NCI-H146 (cell line): ENCODE results near the gene KCTD17.

Experiments
- DNase-seq: peaks from one replicate; lab custom pipeline; 2025; lab: John Stamatoyannopoulos, UW

Gene KCTD17

DNA sequence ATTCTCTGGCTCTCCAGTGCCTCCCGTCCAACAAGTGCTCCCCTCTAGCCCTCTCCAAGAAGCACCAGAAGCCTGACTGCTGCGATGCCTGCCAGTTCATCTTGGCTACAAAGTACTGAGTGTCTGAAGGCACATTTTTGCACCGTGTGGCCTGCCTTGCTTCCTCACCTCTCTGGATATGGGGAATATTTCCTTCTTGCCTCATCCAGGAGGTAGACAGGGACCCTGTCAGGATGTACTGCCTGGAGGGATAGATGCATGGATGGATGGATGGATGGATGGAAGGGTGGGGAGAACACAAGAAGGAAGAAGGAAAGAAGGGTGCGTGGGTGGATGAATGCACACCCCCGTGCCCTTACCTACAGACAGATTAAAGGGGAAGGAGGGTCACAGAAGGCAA is 27.6 kb downstream of the KCTD17 start:
- no peak for DNase-seq

DNA sequence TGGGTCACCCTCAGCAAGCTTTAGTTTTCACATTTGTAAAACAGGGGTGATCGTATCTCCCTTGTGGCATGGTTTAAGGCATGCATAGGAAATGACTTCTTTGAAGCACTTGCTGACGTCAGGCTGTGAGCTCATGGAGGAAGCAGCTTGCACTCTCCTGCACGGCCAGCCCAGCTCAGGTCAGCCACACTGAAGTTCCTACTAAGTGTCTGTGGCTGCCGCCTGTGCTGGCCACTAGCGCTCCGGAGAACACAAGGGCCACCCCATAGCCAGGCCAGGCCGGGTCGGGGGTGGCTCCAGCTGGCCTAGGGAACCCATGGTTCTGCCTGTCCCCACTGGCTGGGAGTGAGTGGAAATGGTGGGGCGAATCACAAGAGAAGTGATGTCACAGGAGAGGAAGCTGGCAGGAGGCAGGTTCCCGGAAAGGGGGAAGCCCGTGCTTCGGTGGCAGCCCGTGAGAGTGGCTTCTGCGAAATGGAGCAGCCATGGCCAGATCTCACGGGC is 28.2 kb downstream of the KCTD17 start:
- no peak for DNase-seq

DNA sequence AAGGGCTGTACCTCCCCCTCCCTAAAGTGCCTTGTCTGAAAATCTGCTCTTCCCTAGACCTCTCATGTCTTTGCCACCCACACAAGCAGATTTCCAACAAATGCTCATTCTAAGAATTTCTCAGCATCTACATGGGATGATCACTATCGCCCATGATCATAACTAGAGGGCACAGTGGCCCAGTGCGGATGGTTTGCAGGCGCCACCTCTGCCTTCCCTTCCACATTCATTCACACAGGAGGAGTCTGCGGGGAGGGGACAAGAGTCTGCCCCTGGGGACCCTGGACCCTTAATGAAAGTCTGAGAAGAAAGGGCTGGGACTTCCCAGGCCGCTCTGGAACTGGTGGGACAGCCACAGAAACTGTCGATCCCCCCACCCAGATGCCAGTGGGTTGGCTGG is 28.9 kb downstream of the KCTD17 start:
- no peak for DNase-seq

DNA sequence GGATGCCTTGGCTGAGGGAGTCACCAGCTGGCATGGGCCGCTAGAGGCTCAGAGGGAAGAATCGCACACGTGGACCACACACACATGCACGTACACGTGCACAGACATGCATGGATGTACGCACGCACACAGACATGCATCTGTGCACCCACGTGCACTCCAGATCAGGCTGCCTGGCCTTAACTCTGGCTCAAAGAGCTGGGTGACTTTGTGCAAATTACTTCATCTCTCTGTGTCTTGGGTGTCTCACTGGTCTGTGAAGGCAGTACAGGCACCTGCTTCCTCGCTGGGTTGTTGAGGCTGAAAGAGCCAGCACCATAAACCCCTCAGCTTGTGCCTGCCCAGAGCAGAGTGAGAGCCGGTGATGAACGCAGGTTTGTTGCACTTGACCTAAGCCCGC is 29.3 kb downstream of the KCTD17 start:
- no peak for DNase-seq

DNA sequence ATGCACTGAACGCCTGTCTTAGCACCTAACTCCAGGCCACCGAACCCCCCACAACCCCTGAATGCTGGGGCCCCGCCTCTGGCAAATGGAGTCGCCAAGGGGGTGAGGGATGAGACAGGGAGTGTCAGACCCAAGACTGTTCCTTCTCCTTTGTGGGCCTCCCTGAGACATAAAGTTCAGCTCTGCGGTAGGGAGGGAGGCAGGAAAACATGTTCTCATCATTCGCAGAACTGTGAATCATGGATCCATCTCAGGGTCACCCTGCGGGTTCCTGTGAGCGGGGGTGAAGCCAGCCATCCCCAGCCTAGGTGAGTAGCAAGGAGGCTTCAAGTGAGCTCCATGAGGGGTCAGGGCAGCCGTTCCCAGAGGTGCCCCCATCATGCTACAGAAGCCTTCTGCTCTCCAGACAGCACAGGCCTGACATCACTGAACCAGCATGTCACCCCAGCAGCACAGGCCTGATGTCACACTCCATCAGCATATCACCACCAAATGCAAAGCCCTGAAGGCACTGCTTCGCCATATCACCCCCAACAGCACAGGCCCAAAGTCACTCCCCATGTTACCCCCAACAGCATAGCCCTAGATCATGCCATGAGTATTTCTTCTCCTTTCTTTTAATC is 30.8 kb downstream of the KCTD17 start:
- DNase-seq: no peak

DNA sequence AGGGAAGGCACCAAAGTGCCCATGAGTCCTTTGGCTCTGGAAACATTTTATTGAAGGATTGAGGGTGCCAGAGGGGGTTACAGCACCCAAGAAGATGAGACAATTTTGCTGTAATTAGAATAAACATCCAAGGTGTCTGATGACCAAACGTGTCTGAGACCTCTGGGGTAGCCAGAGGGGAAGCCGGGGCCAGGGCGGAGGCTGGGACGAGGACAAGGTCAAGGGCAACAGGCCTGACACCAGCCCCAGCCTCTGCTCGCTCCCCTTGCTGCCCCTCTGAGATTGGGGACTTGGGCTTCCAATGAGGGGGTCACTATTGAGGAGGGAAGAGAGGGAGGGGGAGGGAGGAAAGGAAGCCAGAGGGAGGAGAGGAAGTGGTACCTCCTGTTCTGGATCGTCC is 32.4 kb downstream of the KCTD17 start:
- no peak for DNase-seq

DNA sequence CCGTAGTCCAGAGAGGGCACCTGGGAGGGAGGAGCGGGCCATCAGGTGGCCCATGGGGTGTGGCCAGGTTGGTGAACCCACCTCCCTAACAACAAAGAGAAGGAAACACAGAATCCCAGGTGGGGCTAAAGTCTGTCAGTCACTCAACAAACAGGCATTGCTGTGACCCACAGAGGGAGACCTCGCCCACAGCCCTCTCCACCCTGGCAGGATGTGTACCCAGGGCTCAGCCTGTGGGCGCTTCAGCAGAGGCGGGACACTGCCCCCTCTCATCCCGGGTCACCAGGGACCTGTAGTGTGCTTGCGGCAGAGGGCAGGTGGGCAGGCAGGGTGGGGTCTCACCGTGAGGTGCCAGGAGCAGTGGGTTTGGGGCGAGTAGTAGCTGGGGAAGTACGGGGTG is 32.8 kb downstream of the KCTD17 start:
- DNase-seq: no peak

DNA sequence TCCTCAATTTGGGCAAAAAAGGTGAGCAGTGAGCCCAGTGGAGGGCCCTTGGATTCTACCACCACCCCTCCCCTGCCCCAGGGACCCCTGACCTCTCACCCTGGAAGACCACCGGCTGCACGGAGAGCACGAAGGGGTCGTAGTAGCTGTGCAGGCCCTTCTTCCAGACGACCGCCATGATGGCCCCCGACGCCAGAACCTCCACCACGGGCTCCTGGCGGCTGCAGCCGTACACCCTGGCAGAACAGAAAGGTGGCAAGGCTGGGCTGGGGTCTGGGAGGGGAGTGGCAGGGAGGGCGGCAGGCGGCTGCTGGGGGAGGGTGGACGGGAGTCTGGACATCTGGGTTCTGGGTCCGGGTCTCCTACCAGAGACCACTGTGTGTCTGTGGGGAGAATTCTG is 34.6 kb downstream of the KCTD17 start:
- no peak for DNase-seq

DNA sequence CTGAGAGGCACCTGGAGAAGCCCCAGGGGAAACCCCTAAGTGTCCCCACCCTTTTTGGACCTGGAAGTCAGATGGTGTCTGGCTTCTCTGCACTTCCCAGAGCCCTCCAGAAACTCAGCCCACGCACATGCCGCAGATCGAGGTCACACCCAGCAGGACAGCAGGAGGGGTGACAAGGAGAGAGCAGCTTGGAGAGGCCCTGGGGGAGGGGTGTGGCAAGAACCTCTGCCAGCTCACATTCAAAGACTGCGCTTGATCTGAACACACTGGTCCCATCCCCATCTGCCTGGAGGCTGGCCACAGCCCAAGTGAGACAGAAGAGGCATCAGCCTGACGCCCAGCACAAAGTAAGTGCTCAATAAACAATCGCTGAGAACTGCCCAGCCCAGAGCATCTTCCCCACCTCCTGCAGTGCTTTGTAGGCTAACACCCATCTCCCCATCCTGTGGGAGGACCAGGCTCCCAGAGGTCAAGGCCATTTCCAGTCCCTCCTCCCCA is 36.6 kb downstream of the KCTD17 start:
- no peak for DNase-seq

DNA sequence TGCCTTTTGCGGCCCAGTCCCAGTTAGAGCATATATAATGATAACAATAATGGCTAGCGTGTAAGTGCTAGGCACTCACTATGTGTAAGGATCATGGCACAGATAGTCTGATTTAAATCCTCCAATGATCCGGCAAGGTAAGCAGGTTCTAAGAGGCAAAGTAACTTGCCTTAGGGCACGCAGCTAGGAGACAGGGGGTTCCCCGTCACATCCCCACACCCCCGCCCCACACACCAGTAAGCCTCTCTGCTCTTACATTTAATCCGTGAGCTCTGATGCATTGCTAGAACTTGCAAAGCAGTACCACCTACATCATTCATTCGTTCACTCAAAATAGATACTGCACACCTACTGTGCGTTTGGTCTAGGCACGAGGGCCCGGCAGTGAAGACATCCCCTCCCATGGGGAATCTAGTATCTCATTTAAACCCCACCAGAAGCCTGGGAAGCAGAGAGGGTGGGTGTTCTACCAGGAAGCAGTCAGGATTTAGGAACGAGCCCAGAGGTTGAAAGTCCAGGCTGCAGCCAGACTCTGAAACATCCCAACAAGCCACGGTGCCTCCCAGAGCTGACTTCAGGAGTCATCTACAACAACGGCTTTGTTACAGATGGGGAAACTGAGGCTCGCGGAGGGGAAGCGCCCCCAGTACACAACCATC is 37.3 kb downstream of the KCTD17 start:
- DNase-seq: no peak

DNA sequence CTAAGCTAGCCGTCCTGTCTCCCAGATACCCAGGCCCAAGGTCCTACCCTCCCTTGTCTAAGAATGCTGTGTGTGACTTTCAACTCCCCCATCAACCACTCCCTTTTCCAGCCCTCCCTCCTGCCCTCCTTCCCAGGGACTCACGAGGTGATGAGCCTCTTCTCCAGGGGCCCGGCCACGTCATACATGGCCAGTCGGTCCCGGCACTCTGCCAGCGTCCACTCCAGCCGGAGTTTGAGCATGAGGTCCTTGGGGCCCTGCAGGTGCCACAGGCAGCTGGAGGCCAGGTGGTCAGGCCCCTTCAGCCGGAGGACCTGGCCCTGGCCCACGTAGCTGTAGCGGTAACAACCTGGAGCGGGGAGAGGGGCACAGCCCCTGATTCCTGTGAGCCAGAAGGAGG is 37.9 kb downstream of the KCTD17 start:
- DNase-seq: no peak

DNA sequence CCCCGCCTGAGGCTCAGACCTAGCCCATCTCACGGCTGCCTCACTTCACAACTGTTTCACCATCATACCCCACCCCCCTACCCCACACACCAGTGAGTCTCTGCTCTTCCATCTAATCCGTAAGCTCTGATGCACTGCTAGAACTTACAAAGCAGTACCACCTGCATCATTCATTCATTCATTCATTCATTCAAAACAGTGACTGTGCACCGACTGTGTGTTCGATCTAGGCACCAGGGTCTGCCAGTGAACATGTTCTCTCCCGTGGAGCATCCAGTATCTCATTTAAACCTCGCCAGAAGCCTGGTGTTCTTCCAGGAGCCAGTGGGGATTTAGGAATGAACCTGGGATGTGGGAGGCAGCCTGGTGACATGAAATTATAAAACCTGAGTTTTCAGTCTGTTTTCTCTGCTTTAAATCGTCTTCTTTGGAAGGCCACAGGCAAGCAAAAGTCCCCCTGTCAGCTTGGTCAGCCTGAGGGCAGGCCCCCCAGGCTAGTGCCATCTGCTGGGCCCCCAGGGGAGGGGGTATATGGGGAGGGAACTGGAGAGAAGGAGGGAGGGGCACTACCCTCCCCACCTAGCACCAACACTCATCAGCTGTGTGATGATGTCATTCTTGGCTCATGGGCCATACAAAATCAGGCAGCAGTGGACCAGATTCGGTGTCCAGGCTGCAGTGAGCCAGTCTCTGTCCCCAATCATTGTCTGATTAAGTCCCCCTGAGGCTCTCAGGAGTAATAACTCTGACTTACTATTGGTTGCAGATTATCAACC is 39.6 kb downstream of the KCTD17 start:
- DNase-seq: no peak

DNA sequence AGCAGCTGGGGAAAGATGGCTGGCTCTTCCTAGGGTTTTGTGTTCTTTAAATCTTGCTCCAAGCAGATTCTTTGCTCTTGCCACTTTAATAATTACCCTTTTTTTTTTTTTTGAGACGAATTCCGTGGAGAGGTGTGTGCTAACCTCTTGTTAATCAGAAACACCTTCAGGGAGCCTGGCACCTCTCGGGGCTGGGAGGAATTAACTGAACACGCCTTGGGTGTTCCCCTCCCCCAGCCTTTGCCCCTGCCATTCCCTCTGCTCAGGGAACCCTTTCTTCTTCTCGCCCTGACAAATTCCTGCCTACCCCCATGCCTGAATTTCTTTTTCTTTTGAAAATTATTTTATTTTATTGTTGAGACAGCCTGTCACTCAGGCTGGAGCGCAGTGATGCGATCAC is 40.5 kb downstream of the KCTD17 start:
- DNase-seq: no peak

DNA sequence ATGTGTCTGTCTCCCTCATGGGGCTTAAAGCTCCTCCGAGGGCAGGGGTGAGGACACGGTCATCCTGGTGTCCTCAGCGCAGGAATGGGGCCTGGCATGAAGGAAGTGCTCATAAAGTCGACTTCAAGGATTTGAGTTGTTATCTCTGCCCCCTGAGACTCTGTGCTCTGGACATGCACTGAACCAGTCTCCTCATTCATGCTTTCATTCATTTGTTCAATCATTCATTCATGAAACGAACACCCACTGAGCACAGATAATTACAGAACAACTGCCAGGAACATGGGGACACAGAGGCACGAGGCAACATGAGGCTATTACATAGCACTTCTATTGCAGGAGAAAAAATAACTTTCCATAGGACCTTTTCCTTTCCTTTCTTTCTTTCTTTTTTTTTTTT is 41.5 kb downstream of the KCTD17 start:
- no peak for DNase-seq

DNA sequence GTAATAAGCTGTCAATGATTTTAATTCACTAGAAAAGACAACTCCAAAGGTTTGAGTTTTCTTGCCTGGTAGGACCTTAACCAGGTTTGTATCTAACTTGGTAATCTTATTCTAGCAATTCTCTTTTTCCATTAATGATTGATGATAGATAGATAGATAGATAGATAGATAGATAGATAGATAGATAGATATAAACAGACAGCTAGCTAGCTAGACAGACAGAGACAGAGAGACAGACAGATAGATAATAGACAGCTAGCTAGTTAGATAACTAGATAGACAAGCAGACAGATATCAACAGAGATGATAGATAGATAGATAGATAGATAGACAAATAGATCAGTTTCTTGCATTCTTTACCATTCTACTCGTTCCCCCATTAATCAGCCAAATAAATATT is 42.7 kb downstream of the KCTD17 start:
- DNase-seq: no peak

DNA sequence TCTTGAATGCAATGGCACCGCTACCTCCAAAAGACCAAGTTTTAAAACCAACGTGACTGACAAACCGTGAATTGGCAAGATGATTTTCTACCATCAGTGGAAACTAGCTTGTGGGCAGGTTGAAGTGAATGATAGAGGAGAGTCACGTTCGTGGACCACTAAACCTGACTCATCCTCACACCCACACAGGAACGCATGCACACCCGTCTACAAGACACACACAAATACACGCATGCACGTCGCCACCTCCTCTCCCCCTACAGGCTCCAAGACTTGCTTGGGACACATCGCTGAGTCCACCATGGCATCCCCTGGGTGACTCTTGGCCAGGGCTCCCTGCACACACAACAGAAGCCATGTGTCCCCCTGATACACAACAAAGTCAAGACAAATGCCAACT is 43.6 kb downstream of the KCTD17 start:
- no peak for DNase-seq

DNA sequence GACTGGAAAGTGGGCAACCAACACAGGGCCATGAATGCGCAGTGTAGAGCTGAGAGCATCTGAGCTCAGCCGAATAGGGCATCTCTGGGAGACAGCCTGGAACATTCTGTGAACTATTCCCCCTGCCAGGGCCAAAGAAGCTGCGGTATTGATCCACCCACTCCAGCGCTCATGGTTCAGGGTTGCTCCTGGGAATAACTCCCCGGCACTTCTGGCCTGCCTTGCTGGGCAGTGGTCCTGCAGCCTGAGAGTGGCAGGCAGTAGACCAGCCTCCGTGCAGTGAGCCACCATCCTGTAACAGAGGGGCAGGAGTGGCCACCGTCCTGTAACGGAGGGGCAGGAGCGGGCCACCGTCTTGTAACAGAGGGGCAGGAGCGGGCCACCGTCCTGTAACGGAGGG is 45.8 kb downstream of the KCTD17 start:
- no peak for DNase-seq

DNA sequence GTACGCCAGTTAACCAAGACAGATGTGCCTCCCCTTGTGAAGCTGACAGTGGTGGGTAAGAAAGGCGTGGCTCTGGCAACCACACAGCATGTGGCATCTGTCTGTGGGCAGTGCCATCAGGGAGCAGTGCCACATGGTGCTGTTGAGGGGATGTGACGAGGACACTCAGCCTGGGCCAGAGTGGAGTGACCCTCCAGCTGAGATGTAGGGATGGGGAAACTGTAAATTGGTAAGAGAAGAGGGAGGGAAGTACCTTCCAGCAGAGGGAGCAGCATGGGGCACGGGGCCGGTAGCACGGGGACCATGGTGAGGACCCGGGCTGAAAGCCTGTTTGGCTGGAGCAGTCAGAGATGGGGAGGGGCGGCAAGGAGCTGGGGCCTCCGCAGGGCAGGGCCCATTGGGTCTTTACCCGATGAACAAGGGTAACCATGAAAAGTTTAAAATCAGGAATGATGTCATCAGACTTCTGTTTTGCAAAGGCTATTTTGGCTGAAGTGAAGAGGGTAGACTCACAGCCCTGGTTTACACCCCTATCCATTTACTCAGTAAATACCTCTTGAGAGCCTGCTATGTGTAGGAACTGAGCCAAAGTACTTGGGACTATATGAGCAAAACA is 47.5 kb downstream of the KCTD17 start:
- DNase-seq: no peak

DNA sequence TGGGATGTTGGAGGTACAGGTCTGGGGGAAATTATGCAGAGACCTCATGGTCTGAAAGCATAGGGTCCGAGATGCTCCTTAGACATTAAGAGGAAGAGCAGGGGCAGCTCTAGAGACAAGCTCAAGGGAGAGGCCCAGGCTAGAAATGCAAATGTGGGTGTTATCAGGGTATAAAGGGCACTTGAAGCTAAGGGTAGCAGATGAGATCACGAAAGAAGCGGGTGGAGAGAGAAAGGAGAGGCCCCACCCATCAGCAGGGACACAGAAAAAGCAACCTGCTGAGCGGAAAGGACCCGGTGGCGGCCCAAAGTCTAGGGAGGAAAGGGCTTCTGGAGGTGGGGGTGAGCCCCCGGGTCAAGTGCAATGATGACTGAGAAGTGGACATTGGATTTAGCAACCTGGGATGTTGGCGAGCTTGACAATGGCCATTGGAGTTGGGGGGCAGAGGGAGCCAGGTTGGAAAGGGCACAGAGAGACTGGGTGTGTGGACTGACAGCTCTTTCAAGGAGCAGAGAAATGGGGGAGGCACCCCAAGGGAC is 49.1 kb downstream of the KCTD17 start:
- no peak for DNase-seq

DNA sequence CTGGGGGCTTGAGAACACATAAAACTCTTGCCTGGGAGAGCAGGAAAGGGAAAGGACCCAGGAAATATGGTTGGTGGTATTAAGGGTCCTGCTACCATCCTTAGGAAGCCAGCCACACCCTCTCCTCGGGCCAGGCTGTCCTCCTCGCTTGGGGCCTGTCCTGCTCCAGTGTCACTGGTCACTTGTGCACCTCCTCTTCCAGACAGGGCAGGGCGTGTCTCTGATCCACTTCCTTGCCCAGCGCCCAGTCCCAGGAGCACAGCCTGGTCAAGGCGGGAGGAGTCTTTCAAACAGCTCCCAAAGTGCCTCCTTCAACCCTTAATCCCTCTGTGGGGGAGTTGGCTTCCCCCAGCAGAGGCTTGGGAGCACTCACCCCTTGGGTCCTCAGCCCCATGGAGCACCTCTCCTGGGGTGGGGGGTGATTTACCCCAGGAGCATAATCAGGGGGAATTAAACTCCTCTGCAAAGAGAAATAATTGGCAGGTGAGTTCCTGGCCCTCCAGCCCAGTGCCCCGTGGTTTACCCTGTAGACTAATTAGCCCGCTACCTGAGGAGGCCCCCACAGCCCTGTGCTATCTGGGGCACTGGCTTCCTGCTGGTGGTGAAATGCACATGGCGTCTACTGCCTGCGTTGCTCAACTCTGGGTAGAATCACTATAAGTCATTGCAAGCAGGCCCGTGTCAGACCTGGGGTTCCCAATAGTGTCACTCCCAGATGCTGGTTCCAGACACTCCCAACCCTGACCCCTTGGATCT is 49.9 kb downstream of the KCTD17 start:
- DNase-seq: no peak

DNA sequence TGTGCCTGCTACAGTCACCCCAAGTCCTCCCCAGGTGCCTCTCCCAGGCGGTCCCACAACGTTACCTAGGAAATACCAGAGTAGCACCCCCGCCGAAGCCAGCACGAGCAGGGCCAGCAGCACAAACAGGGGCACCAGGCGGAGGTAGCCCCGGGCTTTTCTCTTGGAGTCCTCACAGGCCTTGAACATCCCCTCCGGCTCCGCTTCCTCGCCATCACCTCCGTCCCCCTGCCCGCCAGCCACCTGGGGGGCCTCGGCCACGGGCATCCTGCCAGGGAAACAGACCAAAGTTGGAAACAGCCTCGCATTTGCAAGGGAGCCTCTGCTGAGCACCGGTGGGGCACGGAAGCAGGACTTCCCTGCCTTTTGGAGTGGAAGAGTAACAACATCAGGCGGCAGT is 51.6 kb downstream of the KCTD17 start:
- DNase-seq: no peak
